HG03280 (cell line): ENCODE measurements around the gene PGS1.

Source experiments
- ATAC-seq: cut with Tn5 transposase; IDR thresholded peaks from one replicate; pipeline ENCODE4 v1.9.1; 2021; ENCODE audit warnings: mild to moderate bottlenecking, moderate library complexity; ENCODE audit not compliant: unreplicated experiment

PGS1 gene

DNA sequence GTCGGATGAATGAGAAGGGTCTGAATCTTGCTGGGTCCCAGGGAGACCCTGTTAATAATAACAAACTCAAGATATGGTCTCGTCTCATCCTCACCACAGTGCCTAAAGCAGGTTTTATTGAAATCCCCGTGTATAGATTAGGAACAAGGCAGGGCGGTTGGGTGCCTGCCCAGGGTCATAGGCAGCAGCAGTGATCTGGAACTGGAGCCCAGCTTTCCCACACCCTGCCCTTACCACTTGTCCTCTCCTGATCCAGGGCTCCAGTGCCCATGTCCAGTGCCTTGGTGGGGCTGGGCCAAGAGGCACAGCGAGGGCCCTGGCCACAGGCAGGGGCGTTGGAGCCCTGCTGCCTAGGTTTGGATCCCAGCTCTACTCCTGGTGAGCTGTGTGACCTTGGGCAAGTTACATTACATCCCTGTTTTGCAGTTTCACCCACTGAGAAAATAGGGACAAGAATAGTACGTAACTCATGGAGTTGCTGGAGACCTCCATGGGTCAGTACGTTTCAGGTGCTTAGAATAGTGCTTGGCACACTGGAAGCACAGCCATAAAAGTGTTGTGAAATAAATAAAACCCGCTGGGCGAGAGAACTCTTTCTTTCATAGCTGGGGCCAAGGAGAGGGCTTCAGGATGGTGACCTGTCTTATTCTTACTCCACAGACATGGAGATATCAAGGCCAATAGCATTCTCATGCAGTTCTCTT lies 32.5 kb upstream of the PGS1 start:
- ATAC-seq: no peak

DNA sequence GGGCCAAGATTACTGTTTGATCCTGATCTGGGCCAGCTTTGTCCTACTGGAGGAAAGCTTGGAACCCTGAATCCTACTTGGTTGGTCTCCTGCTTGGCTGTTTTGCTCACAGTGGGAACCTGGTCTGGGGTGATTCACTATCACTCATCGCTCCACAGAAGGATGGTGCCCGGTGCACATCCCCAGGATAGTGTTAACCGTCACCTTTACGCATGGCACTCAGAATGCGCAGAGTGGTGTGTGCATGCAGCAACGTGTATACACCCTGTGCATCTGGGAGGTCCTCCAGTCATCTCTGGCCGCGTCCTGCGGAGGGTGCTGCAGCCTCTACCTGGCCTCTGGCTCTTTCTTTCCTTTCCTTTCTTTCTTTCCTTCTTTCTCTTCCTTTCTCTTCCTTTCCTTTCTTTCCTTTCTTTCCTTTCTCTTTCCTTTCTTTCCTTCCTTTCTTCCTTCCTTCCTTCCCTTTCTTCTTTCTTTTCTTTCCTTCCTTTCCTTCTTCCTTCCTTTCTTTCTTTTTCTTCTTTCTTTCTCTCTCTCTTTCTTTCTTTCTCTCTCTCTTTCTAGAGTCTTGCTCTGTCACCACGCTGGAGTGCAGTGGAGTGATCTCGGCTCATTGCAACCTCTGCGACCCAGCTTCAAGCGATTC lies 31.7 kb upstream of the PGS1 start:
- ATAC-seq: no peak

DNA sequence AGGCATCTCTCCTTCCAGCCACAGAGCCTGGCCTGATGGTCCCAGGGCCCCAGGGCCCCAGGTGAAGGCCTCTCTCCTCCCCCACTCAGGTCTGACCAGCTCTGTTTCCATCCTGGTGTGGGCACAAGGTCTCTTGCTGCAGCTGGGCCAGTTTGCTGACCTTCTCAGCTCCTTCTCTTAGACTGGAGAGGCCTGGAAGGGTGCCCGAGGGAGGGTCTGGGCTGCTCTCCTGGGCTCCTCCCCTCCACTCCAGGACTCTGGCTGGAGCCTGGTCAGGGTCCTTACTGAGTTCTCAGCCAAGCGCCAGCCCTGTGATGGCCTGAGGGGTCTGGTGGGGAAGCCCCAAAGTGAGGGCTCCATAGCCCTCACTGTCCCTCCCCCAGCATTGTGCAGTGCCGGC lies 31.0 kb upstream of the PGS1 start:
- no peak for ATAC-seq

DNA sequence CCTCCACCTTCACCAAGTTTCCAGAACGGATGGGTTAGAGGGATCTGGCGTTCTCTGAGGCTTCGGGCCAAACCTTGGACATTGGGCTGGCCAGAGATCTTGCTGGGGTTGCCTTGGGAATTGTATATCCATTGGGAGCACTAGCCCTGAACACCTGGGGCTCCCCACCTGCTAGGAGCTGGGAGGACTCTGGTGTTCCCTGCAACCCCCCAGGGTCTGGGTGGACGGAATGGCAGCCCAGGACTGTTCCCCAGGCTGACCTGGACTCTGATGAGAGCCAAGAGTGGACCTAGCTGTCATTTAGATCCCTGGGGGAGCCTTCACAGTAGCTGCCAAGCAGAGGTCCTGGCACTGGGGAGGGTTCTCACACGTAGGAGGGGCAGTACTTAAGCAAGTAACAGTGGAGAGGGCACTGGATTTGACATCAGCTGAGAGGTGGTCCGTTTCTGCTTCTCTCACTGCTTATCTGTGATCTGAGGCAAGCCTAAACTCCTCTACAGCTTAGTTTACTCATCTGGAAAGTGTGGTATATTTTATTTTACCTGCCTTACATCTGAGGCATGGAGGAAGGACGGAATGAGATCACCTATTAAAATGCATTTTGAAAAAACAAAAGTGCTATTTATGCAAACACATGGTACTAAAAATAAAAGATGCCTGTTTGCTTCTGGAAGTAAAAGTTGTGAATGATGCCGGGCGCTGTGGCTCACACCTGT lies 30.2 kb upstream of the PGS1 start:
- no peak for ATAC-seq

DNA sequence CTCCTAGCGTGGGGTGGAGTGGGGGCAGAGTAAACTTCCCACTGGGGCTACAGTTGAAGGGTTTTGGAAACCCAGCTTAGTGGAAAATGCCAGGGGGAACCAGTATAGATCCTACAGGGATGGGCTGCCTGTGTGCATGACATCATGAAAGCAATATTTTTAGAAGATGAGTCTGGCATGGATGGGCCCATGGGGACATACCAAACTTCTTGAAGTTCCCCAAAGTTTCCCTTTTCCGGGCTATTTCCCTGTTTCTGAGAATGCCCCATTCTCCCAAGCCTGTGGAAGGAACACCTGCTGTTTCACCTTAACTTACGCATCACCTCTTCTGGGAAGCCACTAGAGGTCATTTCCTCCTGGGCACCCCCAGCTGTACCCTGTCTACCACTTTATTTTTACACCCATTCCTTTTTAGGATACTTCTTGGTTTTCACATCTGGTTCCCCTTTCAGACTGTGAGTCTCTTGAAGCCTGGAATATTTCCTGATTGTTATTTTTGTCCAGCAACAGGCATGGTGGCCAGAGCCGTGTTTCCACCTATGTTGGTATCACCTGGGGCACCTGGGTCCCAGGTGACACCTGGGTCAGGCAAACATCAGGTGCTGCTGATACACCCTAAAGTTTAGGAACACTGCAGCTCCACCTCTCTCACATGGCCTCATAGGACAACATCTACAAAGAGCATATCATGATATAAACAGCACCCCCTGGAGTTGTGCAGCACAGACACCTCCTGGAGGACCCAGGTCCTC lies 28.4 kb upstream of the PGS1 start:
- ATAC-seq: no peak

DNA sequence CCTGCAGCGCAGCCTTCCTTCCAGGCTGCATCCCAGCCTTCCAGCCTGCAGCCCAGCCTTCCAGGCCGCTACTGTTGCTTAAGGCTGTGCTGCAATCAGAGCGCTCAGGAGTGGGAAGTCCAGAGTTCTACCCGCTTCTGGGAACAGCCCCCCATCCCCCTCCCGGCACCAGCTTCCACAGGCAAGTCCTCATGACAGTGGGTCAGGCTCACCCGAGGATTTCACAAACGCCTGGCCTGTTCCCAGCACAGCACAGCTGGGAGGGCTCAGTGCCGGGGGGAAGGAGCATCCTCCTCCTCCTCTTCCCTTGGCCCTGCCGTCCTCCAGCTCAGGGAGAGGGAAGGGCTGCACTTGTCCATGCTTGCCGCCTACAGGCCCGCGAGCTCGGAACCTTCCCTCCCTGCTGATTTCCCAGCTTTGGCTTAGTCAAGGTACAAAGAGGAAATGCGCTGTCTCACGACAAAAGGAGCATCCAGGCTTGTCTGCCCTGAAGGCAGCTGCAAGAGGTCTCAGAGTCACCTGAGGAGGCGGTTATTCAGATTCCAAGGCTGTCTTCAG lies 26.9 kb upstream of the PGS1 start:
- ATAC-seq: no peak

DNA sequence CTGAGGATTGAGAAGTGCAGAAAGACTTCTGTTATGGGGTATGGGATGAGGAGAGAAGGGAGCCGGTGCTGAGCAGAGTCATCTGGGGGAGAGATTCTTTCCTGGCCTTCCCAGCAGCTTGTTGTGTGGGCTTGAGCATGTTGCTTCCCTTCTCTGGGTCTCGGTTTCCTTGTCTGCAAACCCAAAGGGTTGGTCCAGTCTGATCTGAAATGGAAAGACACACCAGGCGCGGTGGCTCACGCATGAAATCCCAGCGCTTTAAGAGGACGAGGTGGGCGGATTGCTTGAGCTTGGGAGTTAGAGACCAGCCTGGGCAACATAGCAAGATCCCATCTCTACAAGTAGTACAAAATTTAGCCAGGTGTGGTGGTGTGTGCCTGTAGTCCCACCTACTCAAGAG lies 24.6 kb upstream of the PGS1 start:
- no peak for ATAC-seq

DNA sequence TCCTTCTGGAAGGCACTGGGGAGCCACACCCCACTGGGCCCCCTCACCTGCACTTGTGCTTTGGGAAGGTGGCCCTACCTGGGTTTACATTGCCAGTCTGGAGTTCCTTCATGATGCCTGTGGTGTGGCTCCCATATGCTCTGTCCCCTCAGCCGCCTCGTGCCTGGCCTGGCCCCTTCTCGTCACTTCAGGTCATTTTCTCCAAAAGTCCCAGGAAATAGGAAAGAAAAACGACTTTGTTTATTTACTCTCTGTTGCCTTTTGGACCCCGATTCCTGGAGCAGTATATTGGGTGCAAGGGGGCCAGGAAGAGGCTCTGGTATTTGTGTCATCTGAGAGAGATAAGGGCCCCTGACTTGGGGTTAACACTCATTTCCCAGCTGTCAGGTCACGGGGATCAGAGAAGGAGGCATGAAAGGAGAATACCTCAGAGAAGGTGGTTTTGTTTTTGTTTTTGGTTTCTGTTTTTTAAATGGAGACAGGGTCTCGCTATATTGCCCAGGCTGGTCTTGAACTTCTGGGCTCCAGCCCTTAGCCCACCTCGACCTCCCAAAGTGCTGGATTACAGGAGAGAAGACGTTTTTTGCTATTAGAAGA lies 23.3 kb upstream of the PGS1 start:
- ATAC-seq: no peak

DNA sequence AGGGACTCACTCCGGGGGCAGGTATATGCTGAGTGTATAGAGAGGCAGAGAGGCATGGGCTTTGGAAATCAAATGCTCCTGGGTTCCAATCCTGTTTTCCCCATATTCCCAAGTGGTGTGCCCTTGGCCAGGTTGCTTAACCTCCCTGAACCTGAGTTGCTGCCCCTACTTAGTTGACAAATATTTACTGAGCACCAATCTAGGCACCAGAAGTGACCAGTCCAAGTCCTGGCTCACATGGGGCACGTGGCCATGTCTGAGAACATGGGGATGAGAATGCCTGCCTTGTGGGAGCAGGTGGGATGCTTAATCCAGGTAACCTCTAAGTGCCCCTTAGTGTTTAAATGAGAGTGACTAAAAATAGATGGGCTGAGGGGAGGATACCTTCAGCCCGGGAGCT lies 22.7 kb upstream of the PGS1 start:
- ATAC-seq: no peak

DNA sequence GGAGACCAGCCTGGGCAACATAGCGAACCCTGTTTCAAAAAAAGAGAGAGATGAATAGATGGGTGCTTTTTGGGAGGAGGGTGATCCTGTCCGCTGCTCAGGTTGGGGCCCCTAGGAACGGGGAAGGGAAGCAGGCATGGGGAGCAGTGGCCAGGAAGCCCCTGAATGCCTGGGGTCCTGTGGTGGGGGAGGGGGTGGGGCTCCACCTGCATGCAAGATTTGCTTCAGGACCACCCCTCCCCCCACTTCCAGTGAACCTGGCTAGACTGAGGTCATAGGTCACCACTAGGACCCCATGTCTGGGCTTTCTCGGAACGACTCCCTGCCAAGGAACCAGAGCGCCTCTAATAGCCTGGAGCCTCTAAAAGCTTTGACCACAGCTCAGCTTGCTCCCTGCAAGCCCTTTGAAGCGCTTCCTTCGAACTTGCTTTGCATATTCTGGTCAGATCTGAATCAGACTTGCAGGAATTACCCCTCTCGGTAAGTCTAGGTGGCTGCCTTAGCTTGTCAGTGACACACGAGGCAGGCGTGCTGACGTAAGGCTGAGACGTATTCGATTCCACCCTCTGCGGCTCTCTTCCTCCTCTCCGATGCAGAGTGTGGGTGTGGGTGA lies 22.2 kb upstream of the PGS1 start:
- ATAC-seq: peak; percentile 62

DNA sequence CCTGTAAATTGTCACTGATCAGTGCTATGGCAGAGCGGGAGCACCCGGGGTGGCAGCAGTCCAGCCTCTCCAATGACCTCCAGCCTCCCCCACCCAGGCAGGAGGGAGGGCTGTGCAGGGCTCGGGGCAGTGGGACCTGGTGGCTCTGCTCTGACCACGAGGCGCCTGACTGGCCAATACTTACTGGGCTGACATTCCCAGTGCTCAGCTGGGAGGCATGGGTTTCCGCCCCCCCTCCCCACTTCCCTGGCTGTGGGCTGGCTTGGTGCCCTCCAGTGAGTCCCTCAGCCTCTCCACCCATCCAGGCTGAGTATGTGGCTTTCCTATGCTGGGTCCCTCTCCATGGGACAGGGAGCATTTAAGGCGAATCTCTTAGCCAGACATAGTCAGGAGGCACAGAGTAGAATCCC lies 21.3 kb upstream of the PGS1 start:
- ATAC-seq: no peak

DNA sequence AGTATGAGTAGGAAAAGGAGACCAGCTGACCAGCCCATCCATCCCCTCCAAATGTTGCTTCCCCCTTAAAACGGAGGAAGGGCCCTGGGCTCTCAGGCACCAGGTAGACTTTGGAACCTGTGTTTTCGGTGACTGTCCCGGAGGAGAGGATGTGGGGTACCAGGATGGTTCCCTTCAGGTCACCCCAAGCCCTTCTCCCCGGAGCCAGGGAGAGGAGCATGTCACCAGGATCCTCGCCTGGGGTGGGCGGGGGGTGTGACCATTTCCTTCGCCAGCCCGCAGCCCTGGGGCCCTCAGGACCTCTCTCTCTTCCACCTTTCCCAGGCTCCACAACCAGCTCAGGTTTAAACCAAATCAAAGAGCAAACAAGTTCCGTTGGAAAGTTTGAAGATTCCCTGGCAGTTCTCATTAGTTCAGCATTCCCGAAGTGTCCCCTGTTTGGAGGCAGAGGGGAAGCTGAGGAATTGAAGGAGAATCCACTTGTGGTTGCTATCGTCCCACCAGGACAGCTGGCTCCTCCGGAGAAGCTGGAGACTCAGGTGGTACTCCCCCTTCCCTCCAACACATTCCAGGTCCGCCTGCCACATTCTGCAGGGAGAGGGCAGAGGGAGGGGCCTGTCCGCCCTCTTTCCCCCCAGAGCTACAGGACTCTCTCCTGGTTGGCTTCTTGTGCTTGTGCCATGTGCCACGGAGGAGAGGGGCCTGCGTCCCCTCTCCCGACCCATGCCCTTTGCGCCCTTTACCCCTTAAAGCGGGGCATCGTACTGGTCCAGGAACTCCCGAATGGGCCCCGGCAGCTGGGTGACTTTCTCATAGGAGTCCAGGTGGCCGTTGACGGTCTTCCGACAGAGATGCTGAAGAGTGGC lies 20.5 kb upstream of the PGS1 start:
- no peak for ATAC-seq

DNA sequence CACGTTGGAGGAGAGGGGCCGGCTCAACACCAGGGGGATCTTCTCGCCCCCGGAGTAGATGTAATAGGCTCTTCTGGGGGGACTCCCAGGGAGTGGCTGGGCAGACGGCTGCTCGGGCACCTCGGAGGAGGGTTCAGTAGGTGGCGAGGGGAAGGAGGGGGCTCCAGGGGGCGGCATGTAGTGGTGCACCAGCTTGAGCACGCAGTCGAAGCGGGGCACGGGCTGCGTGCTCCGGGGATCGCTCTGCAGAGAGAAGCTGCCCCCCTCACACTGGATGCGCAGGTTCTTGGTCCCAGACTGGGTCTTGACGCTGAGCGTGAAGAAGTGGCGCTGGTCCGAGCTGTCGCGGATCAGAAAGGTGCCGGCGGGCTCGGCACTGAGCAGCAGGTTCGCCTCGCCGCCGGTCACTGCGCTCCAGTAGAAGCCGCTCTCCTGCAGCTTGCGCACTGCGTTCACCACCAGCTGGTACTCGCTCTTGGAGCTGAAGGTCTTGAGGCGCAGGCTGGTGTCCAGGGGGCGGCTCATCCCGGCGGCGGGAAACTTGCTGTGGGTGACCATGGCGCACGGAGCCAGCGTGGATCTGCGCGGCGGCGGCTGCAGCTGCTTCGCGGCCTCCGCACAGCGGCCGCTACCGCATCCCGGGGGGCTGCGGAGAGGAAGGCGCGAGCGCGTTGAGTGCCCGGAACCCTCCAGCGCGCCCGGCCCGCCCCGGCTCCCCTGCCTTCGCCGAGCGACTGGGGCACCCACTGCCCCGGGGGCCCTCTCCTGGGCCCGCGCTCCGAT lies 19.7 kb upstream of the PGS1 start:
- ATAC-seq: no peak

DNA sequence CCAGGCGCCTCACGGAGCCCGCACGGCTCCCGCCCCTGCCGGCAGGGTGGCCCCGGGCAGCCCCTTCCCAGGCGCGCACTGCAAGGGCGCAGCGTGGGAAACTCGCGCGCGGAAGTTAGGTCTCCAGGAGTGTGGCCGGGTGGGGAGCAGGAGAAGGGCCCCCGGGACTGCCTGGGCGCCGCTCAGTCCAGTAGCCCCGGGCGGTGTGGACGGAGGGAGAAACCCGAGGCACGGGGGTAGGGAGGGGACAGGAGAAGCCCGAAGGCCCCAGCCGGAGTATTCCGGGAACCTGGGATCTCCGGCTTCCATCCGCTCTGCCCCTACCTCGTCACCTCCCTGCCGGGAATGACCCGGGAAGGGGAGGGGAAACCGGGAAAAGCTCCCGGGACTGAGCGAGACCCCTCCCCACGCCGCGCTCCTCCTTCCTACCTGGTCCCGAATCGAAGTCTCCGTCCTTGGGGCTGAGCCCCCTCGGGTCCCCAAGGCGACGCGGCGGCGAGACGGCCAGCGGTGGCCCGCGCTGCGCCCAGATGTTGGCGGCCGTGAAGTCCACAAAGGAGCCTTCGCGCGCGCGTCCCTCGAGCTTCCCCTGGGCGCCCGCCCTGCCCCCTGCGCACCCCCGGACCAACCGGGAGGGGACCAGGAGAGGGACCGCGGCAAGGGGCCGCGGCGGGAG lies 19.0 kb upstream of the PGS1 start:
- ATAC-seq: no peak

DNA sequence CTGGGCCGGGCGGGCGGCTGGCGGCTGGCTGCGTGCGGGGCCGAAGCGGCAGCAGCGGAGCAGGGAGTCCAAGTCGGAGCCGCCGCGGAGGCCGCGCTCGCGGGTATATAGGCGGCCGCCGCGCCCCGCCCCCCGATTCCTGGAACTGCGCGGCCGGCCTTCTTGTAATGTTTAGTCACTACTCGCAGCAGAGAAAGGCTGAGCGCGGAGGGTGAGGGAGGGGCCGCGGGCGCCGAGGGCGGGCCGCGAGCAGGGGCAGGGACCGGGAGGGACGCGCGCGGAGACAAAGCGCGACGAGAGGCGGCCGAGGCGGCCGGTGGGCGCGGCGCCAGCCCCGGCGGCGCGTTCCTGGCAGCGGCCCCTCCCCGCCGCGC lies 18.5 kb upstream of the PGS1 start, which contains the start of gene SOCS3:
Gene SOCS3, minus strand, starts transcription at position 81 of the 374 bp plus-strand sequence. CDS start 982 bp downstream, outside the sequence.
- ATAC-seq: peak; percentile 42

DNA sequence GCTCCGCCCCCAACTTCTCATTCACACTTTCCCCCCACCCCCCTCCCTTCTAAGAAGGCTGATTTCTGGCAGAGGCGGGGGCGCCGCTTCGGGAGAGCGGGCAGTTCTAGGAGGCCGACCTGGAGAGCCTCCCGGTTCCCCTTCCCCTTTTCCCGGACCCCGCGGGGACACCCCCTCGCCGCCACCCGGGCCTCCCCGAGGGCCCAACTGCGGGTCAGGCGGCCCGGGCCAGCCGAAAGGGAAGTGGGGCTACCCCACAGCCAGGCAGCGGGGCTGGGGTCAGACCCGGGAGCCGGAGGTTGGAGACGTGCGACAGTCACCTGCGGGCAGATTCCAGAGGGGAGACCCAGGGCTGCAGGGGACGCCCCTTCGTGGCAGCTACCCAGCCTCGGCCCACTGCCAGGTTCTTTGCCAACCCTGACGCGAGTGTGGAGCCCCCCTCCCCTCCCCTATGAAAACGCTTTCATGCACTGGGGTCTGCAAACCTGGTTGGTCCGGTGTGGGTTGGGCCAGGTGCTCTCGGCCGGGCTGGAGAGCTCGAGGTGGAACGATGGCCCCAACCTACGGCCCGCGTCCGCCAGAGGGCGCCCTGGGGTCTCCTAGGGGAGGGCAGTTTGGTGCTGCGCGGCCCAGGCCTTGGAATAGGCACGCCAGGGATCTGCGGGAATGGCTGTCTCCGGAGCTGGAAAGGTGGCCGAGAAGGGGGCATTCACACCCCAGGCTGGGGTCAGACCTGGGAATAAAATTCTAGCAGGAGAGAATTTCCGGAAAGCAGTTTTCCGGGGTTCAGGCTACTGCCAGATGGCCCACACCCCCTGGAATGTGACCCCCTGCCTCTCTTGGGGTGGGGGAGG lies 17.9 kb upstream of the PGS1 start:
- ATAC-seq: peak; percentile 14

DNA sequence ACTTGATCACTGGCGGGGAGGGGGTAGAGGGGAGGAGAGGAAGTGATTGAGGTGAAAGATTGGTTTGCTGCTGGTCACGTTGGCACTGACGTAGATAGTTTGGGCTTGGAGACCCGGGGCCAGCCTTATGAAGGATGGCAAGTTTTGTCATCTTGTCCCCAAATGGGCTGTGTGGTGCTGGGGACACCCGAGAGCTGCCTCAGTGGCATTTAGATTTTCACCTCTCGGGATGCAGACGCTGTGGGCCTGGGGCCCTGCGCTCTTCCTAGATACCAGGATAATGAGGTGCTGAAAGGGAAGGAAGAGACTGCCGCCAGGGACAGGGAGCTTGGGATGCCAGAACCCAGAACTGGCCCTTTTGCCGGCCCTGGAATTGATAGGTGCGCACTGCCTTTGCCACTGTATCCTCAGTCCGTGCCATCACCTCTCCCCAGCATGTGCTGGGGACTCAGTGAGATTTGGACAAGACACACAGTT lies 17.2 kb upstream of the PGS1 start:
- no peak for ATAC-seq
